GM21381 (cell line): ENCODE results near the gene TKT.
A peak's percentile ranks its signal among the peaks of the same experiment; 100 is the strongest.

Source experiments
- ATAC-seq: cut with Tn5 transposase; IDR thresholded peaks from one replicate; pipeline ENCODE4 v1.9.1; 2021; ENCODE audit warnings: mild to moderate bottlenecking, moderate library complexity; ENCODE audit not compliant: unreplicated experiment

The TKT gene

DNA sequence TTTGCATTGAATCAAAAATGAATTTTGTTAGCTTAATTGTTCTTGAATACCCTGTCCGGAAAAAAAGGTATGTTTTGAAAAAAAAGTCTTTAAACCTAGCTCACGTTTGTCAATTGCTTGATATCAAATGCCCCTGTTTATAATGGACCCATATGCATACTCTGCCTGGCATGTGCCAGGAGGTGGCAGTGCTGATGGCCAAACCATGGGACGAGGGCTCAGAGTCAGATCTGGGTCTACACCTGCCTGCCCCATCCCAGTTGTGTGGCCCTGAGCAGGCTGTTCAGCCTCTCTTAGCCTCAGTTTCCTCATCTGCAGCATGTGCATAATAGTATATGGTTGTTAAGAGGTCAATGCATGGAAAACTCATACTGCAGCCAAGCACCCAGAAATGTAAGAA, 56.0 kb downstream of the TKT start:
- no peak for ATAC-seq

GRCh38 chr3:53198996-53199395, 56.8 kb downstream of the TKT start:
- no peak for ATAC-seq

- no peak for ATAC-seq
Observed at GRCh38 chr3:53198256-53198977, 57.4 kb downstream of the TKT start.

DNA sequence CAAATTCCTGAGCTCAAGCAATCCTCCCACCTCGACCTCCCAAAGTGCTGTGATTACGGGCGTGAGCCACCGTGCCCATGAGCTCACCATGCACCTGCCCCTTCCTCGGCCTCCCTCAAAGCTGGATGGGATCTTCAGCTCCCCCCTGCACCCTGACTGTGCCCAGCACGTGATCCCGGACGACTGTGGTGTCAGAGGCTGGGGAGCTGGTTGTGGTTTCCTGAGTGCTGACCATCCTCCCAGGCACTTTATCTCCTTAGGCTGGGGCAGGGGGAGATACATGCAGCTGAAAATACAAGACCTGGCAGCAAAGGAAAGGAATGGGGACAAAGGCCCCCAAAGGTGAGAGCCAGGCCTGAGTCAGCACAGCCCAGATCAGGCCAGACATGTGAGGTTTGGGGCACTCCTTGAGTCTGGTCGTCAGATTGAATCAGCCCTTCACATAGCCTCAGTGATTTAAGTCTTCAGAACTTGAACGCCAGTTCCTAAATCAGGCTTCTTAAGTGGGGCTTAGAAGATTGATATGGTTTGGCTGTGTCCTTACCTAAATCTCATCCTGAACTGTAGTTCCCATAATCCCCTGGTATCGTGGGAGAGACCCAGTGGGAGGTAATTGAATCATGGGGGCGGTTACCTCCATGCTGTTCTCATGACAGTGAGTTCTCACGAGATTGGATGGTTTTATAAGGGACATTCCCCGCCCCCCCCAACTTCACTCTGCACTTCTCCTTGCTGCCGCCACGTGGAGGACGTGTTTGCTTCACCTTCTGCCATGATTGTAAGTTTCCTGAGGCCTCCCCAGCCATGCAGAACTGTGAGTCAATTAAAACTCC, 59.0 kb downstream of the TKT start:
- no peak for ATAC-seq

DNA sequence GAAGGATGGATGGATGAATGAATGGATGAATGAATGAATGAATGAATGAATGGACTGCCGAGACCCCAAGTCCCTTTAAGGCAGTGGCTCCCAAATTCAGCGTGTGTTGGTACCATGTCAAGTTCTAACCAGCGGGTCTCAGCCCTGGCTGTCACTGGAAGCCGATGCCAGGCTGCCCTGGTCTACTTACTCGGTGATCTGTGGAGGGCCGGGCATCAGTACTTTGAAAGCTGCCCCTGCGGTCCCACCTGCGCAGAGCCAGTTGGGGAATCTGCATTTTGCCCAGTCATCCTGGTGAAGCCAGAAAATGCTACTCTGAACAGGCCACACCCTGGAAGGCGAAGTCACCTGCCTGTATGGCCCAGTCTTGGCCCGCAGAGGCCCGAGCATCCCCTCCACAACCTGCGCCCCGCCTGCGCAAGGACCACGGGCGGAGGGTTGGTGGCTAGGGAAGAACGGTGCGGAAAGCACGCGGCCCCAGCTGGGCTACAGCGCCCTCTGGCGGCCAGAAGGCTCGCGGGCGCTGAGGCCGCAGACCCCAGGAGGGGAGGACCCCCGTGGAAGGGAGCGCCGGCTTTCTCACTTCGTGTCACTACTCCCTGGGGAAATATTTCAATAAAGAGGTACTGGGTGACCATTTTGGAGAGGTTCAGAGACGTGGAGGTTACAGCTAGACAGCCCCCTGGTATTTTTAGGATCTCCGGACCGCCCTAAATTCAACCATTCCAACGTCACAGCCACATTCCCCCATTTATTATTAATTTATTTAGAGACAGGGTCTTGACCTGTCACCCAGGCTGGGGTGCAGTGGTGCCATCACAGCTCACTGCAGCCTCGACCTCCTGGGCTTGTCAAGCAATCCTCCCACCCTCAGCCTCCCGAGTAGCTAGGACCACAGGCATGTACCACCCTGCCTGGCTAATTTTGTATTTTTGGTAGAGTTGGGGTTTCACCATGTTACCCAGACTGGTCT, 59.9 kb downstream of the TKT start:
- peak; percentile 40 for ATAC-seq

- no peak for ATAC-seq
Observed at GRCh38 chr3:53195066-53195450, 60.8 kb downstream of the TKT start.

GRCh38 chr3:53194210-53195065, 61.4 kb downstream of the TKT start:
- no peak for ATAC-seq

- no peak for ATAC-seq
Observed at GRCh38 chr3:53193466-53194209, 62.2 kb downstream of the TKT start.

DNA sequence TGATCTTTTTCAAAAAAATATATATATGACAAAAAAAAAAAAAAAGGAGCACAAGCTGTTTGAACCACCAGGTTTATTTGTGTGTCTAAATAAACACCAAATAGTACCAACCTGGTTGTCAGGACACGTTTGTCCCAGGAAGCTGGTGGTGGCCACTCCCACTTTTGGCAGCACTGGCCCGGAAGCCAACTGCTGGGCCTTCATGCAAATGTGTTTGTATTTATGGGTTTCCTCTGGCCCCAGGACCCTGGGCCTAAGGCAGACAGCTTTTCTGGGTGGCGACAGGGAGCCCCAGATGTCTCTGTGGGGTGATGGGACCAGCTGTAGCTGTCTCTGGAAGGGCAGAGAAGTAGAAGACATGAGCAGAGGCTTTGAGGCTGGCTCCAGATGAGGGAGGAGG, 63.2 kb downstream of the TKT start:
- ATAC-seq, result peak; percentile 61

DNA sequence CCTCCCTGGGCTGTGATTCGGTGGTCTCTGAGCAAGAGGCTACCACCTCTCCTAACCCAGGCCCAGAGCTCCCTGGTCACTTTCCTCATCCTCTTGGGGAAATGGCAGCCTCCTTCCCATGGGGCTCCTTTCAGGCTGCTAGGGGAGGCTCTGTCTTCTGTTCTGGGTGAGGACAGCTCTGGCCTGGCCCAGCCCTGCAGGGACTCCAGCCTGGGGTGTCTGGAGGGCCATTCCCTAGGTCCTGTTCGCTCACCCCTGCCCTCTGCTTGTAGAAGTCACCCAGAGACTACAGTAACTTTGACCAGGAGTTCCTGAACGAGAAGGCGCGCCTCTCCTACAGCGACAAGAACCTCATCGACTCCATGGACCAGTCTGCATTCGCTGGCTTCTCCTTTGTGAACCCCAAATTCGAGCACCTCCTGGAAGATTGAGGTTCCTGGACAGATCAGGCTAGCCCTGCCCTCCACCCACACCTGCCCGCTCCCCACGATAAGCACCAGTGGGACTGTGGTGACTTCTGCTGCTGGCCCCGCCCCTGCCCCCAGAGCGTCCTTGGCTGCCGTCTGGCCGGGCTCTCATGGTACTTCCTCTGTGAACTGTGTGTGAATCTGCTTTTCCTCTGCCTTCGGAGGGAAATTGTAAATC, 63.9 kb downstream of the TKT start:
- ATAC-seq, result no peak

DNA sequence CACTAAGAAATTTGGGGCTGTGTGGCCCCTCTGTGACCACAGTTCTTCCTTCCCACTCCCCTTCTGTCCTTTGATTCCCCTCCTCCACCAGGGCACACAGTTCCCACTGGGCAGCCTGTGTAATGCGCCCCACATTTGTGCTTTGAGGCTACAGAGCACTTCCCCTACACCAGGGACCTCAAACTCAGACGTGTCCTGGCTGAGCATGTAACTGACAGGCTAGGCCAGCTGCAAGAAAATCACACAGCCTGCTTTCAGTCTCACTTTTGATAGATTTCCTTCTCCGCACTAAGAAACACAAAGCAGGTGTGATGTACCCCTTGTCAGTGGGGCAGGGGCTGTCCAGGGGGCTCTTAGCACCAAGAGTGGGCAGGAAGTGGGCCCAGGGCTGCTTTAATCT, 65.2 kb downstream of the TKT start:
- ATAC-seq, result no peak

DNA sequence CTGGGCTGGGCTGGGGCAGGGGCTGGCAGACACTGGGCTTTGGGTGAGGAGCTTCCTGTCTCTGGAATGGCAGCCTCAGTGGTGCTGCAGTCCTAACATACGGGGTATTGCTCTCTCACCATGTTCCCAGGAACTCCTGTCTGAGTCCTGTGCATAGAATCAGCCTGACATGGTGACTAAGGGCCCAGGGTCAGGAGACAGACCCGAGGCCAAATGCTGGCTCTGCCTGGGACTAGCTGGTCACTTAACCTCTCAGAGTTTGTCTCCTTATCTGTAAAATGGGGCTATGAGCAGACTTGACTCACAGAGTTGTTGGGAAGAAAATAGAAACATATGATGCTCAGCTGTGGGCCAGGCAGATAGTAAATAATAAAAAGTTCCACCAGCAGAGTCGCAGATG, 66.5 kb downstream of the TKT start:
- ATAC-seq, result no peak

GRCh38 chr3:53188720-53189119, 67.1 kb downstream of the TKT start:
- no peak for ATAC-seq

DNA sequence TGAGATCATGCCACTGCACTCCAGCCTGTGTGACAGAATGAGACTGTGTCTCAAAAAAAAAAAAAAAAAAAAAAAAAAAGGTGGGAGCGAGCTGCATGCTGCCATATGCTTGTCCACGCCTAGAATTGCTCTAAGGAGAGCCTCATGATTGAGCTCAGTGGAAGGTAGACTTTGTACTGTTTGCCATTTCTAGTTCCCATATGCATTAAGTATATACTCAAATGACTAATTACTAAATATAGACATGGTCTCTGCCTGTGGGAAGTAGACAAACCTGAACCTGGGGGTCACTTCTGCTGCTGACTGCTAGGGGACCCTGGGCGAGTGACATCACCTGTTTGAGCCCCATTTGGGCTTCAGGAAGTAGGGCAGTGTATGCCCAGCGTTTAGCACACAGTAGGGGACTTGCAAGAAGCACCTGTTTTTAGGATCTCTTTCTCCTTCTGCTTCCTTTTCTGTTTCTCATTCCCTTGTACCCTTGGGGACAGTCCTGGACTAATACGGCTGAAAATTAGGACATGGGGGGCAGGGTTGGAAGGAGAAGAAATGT, 67.6 kb downstream of the TKT start:
- no peak for ATAC-seq

DNA sequence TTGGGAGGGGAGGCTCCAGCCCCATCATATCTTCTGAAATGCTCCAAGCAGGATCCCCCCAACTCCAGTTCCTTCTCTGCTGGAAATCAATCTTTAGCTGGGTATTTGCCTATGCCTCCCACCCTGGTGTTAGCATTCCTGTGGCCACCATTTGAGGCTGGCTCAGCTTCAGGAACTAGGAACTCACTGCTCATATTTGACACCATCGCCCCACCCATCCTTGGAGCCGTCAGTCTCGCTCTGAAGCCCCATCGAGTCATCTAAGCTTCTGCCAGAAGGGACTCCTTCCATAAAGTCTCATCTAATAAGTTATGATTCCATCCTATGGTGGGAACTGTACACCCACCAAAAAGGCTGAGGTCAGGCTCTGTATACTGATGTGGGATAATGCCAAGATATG, 68.4 kb downstream of the TKT start:
- no peak for ATAC-seq

- no peak for ATAC-seq
Observed at GRCh38 chr3:53186726-53187125, 69.1 kb downstream of the TKT start.

GRCh38 chr3:53185761-53186465, 69.9 kb downstream of the TKT start:
- ATAC-seq, result no peak

DNA sequence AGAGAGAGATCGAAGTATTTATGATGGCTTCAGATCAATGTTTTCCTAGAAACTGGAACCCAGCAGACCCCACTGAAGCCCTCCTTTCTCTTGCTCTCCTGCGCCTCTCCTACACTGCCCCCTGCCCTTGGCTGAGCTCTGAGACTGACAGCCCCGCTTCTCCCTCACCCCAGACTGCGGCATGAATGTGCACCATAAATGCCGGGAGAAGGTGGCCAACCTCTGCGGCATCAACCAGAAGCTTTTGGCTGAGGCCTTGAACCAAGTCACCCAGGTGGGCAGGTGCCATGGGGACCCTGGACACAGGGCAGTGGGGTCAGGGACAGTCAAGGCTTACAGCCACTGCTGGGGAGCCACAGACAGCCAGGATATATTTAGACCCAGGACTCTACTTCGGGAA, 71.1 kb downstream of the TKT start:
- ATAC-seq, result no peak
